CD4-positive, alpha-beta T cell treated with Interleukin-17A for 1 hour (primary cell): ENCODE results near the gene ENO4.

Experiments
- DNase-seq: peaks from one replicate; pipeline ENCODE4 v3.0.0-alpha.2; 2020

The ENO4 gene

DNA sequence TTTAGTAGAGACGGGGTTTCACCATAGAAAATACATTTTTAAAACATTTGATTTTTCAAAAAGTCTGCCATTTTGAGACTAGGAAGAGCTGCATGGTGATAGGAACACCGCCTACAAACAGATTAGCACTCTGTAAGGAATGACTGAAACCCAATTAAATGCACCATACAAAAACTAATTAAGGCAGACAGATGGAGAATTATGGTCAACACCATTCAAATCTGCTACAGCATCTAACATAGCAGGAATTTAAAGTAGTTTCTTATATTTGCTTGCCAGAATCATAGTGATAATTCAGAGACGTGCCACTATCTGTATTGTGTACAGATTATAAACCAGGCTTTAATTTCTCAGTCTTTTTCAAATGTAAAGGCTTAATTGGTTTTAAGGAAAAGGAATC lies 68.2 kb downstream of the ENO4 start:
- no peak for DNase-seq

DNA sequence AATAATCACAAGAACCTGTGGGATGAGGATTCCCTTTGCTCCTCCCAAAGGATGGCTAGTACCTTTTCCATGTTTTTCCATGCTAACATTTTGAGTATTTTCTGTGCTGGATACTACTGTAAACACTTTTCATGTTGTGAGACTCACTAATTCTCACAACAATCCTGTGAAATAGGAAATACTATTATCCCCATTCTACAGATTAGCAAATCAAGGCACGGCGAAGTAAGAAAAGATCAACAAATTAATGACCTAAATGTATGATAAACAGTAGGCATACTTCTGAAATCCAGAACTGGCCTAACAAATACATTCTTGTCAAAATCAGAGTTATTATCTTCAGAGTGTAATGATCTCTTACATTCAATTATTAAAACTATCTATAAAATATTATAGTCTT lies 69.3 kb downstream of the ENO4 start:
- DNase-seq: no peak

GRCh38 chr10:116919164-116919563 lies 69.9 kb downstream of the ENO4 start:
- no peak for DNase-seq

- no peak for DNase-seq
These were observed 70.4 kb downstream of the ENO4 start for GRCh38 chr10:116919706-116920105.

DNA sequence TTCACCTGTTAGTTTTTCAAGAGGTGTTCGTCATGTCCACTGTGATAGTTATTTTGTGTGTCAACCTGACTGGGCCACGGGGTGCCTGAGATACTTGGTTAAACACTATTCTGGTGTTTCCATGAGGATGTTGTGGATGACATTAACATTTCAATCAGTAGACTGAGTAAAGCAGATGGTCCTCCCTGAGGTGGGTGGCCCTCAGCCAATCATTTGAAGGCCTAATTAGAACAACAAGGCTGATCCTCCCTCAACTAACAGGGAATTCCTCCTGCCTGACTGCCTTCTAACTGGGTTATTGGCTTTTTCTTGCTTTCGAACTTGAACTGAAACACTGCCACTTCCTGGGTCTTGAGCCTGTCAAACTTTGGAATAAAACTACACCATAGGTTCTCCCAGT lies 75.8 kb downstream of the ENO4 start:
- DNase-seq: no peak

DNA sequence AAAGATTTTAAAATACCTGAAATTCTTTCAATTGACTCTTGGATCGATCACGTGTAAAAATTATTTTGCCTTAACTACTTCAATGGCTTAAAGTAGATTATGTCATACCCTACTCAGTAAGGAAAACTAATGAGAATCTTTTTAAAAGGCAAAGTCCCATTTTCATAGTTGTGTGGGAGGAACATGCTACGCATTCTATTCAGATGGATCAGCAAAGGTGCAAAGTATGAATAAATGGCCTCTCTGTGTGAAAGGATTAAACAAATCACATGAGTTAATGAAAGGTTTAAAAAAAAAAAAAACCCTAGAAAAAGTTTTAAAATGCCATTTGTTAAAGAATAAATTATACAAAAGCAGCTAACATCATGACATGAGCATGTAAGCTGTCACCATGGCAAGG lies 77.1 kb downstream of the ENO4 start:
- no peak for DNase-seq

GRCh38 chr10:116931806-116932205 lies 82.5 kb downstream of the ENO4 start:
- DNase-seq: no peak
